HCT116 (cell line): ENCODE results near the gene WNT3A. TPM values are rescaled to one million over a fixed set of nuclear protein-coding genes. Genes with fewer than 3 reads are reported as not detected.

Source experiments
- ATAC-seq: fragments of 200-7000 bp; cut with Tn5 transposase; 2 replicates; pipeline ENCODE4 v1.9.1; 2020; ENCODE audit warnings: mild to moderate bottlenecking, moderate library complexity
- BruUV-seq: library from RNA; stranded (reverse); fragments of 400-500 nt; replicated peaks from 2 replicates; lab custom pipeline; 2021; lab: Mats Ljungman, UMichigan
- CTCF ChIA-PET: fragments of 300-600 bp; sonication (Branson Sonifier 250); formaldehyde crosslinking; loops from one replicate; lab custom pipeline; 2021; ENCODE audit warnings: antibody characterized with exemption; lab: Charles Lee
- POLR2A ChIA-PET: fragments of 300-600, 350-600 bp; sonication (Branson Sonifier 250); formaldehyde crosslinking; loops from one replicate; lab custom pipeline; 2021; ENCODE audit warnings: antibody characterized with exemption; lab: Charles Lee
- RAD21 ChIA-PET, 2 experiments: fragments of 300-600 bp; sonication (Branson Sonifier 250); formaldehyde crosslinking; loops; one replicate each; lab custom pipeline; 2023; ENCODE audit warnings: low total read pairs in 2 of 2; ENCODE audit not compliant: uncharacterized antibody in 2 of 2, unreplicated experiment in 2 of 2, low non-redundant PET in 1 of 2; lab: Charles Lee
- DNase-seq: peaks from one replicate; pipeline ENCODE4 v3.0.0-alpha.2; 2010; ENCODE audit warnings: low read depth, low spot score
- H2AFZ ChIP-seq: fragments of 200-600 bp; shearing (Covaris generic), sonication (generic); 2 replicates; pipeline ENCODE4 v1.6.1; 2017; ENCODE audit warnings: low read depth, mixed run types, mixed read lengths, antibody characterized with exemption, low read length; ENCODE audit not compliant: poor library complexity, severe bottlenecking
- H3K27ac ChIP-seq: 2 replicates; pipeline ENCODE4 v1.5.1; 2012; ENCODE audit warnings: low read depth, low read length
- H3K27me3 ChIP-seq: fragments of 200-600 bp; sonication (generic); 2 replicates; pipeline ENCODE4 v1.6.1; 2016; ENCODE audit warnings: mixed run types, low read length, mixed read lengths; ENCODE audit not compliant: insufficient read depth
- H3K36me3 ChIP-seq, 2 experiments: fragments of 200-500 bp in 1 of 2; fragments of 200-600 bp in 1 of 2; sonication (Bioruptor generic) in 1 of 2; sonication (generic) in 1 of 2; 2 replicates each; pipeline versions ENCODE4 v1.5.1 to v1.6.1; 2014 to 2016; ENCODE audit warnings: low read length in 2 of 2, inconsistent platforms in 1 of 2, mixed read lengths in 1 of 2, mixed run types in 1 of 2; ENCODE audit not compliant: insufficient read depth in 2 of 2, control insufficient read depth in 1 of 2
- H3K4me1 ChIP-seq, 2 experiments: fragments of 200-600 bp in 1 of 2; sonication (generic) in 1 of 2; 2 replicates each; pipeline versions ENCODE4 v1.5.1 to v1.6.1; 2012 to 2017; ENCODE audit warnings: low read length in 2 of 2, inconsistent platforms in 1 of 2, mild to moderate bottlenecking in 1 of 2, mixed read lengths in 1 of 2, mixed run types in 1 of 2, moderate library complexity in 1 of 2; ENCODE audit not compliant: insufficient read depth in 2 of 2, control insufficient read depth in 1 of 2
- H3K4me2 ChIP-seq: fragments of 200-600 bp; sonication (generic); 2 replicates; pipeline ENCODE4 v1.6.1; 2017; ENCODE audit warnings: mixed run types, low read length, mixed read lengths
- H3K4me3 ChIP-seq, 2 experiments: fragments of 200-600 bp in 1 of 2; sonication (generic) in 1 of 2; replicated peaks in 1 of 2; 2 replicates each; pipeline ENCODE4 v1.5.1; 2011 to 2016; ENCODE audit warnings: low read length in 2 of 2, control low read depth in 1 of 2, low read depth in 1 of 2, mild to moderate bottlenecking in 1 of 2, mixed read lengths in 1 of 2, mixed run types in 1 of 2
- H3K79me2 ChIP-seq: fragments of 200-600 bp; sonication (generic); 2 replicates; pipeline ENCODE4 v1.6.1; 2017; ENCODE audit warnings: mild to moderate bottlenecking, mixed run types, low read length, moderate library complexity, mixed read lengths; ENCODE audit not compliant: insufficient read depth
- H3K9ac ChIP-seq: fragments of 200-600 bp; sonication (generic); 2 replicates; pipeline ENCODE4 v1.6.1; 2016; ENCODE audit warnings: low read length, mixed read lengths
- H3K9me2 ChIP-seq: fragments of 200-600 bp; sonication (generic), shearing (Covaris generic); 2 replicates; pipeline ENCODE4 v1.6.1; 2017; ENCODE audit warnings: mixed run types, mild to moderate bottlenecking, moderate library complexity; ENCODE audit not compliant: insufficient read depth
- H3K9me3 ChIP-seq, 2 experiments: fragments of 200-500 bp in 1 of 2; fragments of 200-600 bp in 1 of 2; sonication (Bioruptor generic) in 1 of 2; sonication (generic) in 1 of 2; 2 replicates each; pipeline ENCODE4 v1.6.1; 2014 to 2017; ENCODE audit warnings: low read length in 2 of 2, mixed read lengths in 2 of 2, inconsistent platforms in 1 of 2, low read depth in 1 of 2, mild to moderate bottlenecking in 1 of 2, mixed run types in 1 of 2, moderate library complexity in 1 of 2; ENCODE audit not compliant: control insufficient read depth in 1 of 2, insufficient read depth in 1 of 2
- H4K20me1 ChIP-seq: fragments of 200-600 bp; sonication (generic), shearing (Covaris generic); 2 replicates; pipeline ENCODE4 v1.6.1; 2017; ENCODE audit warnings: mixed run types, mild to moderate bottlenecking, moderate library complexity; ENCODE audit not compliant: insufficient read depth
- ATF3 ChIP-seq: IDR thresholded peaks from 2 replicates; pipeline ENCODE4 v1.6.1; 2012
- CEBPB ChIP-seq: IDR thresholded peaks from 2 replicates; pipeline ENCODE4 v1.6.1; 2012; ENCODE audit warnings: low read depth
- CTCF ChIP-seq, 3 experiments: fragments of 200-600 bp in 1 of 3; sonication (generic) in 1 of 3; IDR thresholded peaks in 2 of 3; conservative IDR thresholded peaks in 1 of 3; 2 replicates each; pipeline ENCODE4 v1.5.1; 2012 to 2017; ENCODE audit warnings: low read depth in 2 of 3, low read length in 2 of 3, antibody characterized with exemption in 1 of 3, borderline replicate concordance in 1 of 3, control low read depth in 1 of 3, mild to moderate bottlenecking in 1 of 3, mixed read lengths in 1 of 3, mixed run types in 1 of 3, moderate library complexity in 1 of 3; ENCODE audit not compliant: insufficient read depth in 1 of 3
- EZH2 ChIP-seq: fragments of 200-600 bp; sonication (generic); IDR thresholded peaks from 2 replicates; pipeline ENCODE4 v1.6.1; 2017; ENCODE audit warnings: antibody characterized with exemption, mixed run types
- EZH2phosphoT487 ChIP-seq: fragments of 200-600 bp; IDR thresholded peaks from 2 replicates; pipeline ENCODE4 v1.6.1; 2018; ENCODE audit warnings: antibody characterized with exemption, borderline replicate concordance
- FOSL1 ChIP-seq: IDR thresholded peaks from 2 replicates; pipeline ENCODE4 v1.6.1; 2012; ENCODE audit warnings: low read depth
- MAX ChIP-seq: IDR thresholded peaks from 2 replicates; pipeline ENCODE4 v1.6.1; 2012
- POLR2AphosphoS5 ChIP-seq: IDR thresholded peaks from 2 replicates; pipeline ENCODE4 v1.6.1; 2011; ENCODE audit warnings: mild to moderate bottlenecking, low read depth, low read length, moderate library complexity
- REST ChIP-seq: IDR thresholded peaks from 2 replicates; pipeline ENCODE4 v1.6.1; 2012; ENCODE audit warnings: low read depth
- SIN3A ChIP-seq: IDR thresholded peaks from 2 replicates; pipeline ENCODE4 v1.6.1; 2012; ENCODE audit warnings: low read depth
- SP1 ChIP-seq: IDR thresholded peaks from 2 replicates; pipeline ENCODE4 v1.6.1; 2012; ENCODE audit warnings: low read depth
- SRF ChIP-seq: IDR thresholded peaks from 2 replicates; pipeline ENCODE4 v1.6.1; 2012; ENCODE audit warnings: low read depth
- TCF7L2 ChIP-seq: IDR thresholded peaks from 2 replicates; pipeline ENCODE4 v1.7.0; 2011; ENCODE audit warnings: borderline replicate concordance, inconsistent platforms; ENCODE audit not compliant: insufficient read depth, insufficient read length; ENCODE audit errors: extremely low read depth
- YY1 ChIP-seq: IDR thresholded peaks from 2 replicates; pipeline ENCODE4 v1.6.1; 2011; ENCODE audit warnings: low read length, low read depth, moderate library complexity, mild to moderate bottlenecking; ENCODE audit not compliant: insufficient replicate concordance; ENCODE audit errors: extremely low read depth
- intact Hi-C: fragments of 100-400 bp; cut with micrococcal nuclease; formaldehyde crosslinking; loops from 2 replicates; pipeline ENCODE4 v1.10.0; 2022
- total RNA-seq: library from RNA; stranded (reverse); gene quantifications from one replicate; pipeline ENCODE4 v1.2.1, GENCODE V29; 2021; ENCODE audit not compliant: unreplicated experiment

WNT3A gene
- total RNA-seq, 1 experiment from 2014 or later: 3.7 TPM

- TF ChIP-seq CTCF (IDR thresholded peaks at IDR 0.05 in 2 of 3, conservative IDR thresholded peaks at IDR 0.05 in 1 of 3; ENCODE audit: borderline replicate concordance in 1 of 3, insufficient read depth in 1 of 3, low read depth in 2 of 3, low read length in 2 of 3) (no peak), EZH2 (no peak)
- TF ChIP-seq, all 23 proteins: peak for 0
These were observed 64.1 kb downstream of the WNT3A start (continued) for GRCh38 chr1:228070851-228071250.

GRCh38 chr1:228071839-228072657 is 65.2 kb downstream of the WNT3A start:
- H3K9me3 ChIP-seq: no peaks in the 10 kb centered on the region
- peak; percentile 25; the same call in 1 of the 2 replicates for ATAC-seq
- H3K9me2 ChIP-seq: no peaks in the 10 kb centered on the region
- H3K36me3 ChIP-seq: no peaks in the 10 kb centered on the region
- DNase-seq: no peak
- no peak overlapping the region for H2AFZ ChIP-seq
- H3K27me3 ChIP-seq: 0 out of 2 replicates have a peak, but pooled peaks cover 2% of the 10 kb centered on the region
- H3K79me2 ChIP-seq: no peaks in the 10 kb centered on the region
- no peak overlapping the region for H3K9ac ChIP-seq
- CTCF ChIA-PET: no interaction called here
- POLR2A ChIA-PET: no interaction called here
- H3K4me3 ChIP-seq: no peak overlapping the region
- no peak for TF ChIP-seq REST
- TF ChIP-seq MAX: no peak
- TF ChIP-seq TCF7L2: no peak
- TF ChIP-seq CTCF (IDR thresholded peaks at IDR 0.05 in 2 of 3, conservative IDR thresholded peaks at IDR 0.05 in 1 of 3; ENCODE audit: borderline replicate concordance in 1 of 3, insufficient read depth in 1 of 3, low read depth in 2 of 3, low read length in 2 of 3): 0 out of 6 replicates have a peak, but pooled peaks of 1 of the 3 experiments have one; percentile 3
- TF ChIP-seq SP1: no peak
- TF ChIP-seq ATF3: no peak
- TF ChIP-seq SRF: no peak
- TF ChIP-seq EZH2phosphoT487: no peak
- TF ChIP-seq YY1: no peak
- 0 out of 2 replicates have a peak, but pooled peaks have one; percentile 10 for TF ChIP-seq POLR2AphosphoS5
- no peak for TF ChIP-seq FOSL1
- TF ChIP-seq SIN3A: no peak
- no peak for TF ChIP-seq CEBPB
- no peaks in the 10 kb centered on the region; a peak in 1 of 4 replicates for H3K4me1 ChIP-seq
- no TSS peak for BruUV-seq
- intact Hi-C loops: loop anchor here (5.0 to 10.0 kb wide), 2 partner anchors 75 to 307 kb away; no protein-coding TSS in a partner anchor
- RAD21 ChIA-PET: no interaction called here
- no peak overlapping the region for H3K4me2 ChIP-seq
- no peaks in the 10 kb centered on the region for H4K20me1 ChIP-seq
- H3K27ac ChIP-seq: no peak overlapping the region
